ENCODE results near the gene PEX10. TPM values are rescaled to one million over a fixed set of nuclear protein-coding genes. Genes with fewer than 3 reads are reported as not detected.

The PEX10 gene
- total RNA-seq, 1 experiment from 2014 or later: 36.1 TPM

DNA sequence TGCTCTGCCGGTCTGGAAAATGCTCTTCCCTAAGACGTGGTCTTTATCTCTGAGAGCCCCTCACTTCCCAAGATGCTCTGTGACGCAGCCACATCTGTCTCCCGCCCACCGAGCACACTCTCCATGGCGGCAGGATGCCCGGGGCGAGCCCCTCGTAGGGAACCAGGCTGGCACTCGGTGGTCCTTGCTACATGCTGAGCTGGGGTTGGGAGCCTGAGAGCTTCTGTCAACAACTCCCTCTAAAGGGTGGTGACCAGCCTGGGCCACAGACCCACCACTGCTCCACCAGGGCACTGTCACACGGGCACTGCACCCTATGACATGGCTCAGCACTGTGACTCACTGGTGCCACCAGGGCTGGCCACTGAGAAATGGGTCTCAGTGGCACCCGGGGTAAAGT, 2.6 kb downstream of the PEX10 start:
- no peak overlapping the region for H3K27ac Mint-ChIP-seq (ENCODE audit: low read depth, unreplicated experiment)
- no TSS peak for BruUV-seq (replicated peaks)
- H3K36me3 Mint-ChIP-seq (ENCODE audit: insufficient read depth, unreplicated experiment): peaks cover 13% of the 10 kb centered on the region
- intact Hi-C loops (cut with micrococcal nuclease): no loop called here
- no peaks in the 10 kb centered on the region for H3K9me3 Mint-ChIP-seq (ENCODE audit: unreplicated experiment)
- no peak for DNase-seq (ENCODE audit: unreplicated experiment)
- H3K27me3 Mint-ChIP-seq (ENCODE audit: insufficient read depth, unreplicated experiment): no peaks in the 10 kb centered on the region
- no peak overlapping the region for H3K4me3 Mint-ChIP-seq (ENCODE audit: unreplicated experiment)
- H3K4me1 Mint-ChIP-seq (ENCODE audit: insufficient read depth, unreplicated experiment): peaks cover 8% of the 10 kb centered on the region
- TF ChIP-seq, protein P1, sequence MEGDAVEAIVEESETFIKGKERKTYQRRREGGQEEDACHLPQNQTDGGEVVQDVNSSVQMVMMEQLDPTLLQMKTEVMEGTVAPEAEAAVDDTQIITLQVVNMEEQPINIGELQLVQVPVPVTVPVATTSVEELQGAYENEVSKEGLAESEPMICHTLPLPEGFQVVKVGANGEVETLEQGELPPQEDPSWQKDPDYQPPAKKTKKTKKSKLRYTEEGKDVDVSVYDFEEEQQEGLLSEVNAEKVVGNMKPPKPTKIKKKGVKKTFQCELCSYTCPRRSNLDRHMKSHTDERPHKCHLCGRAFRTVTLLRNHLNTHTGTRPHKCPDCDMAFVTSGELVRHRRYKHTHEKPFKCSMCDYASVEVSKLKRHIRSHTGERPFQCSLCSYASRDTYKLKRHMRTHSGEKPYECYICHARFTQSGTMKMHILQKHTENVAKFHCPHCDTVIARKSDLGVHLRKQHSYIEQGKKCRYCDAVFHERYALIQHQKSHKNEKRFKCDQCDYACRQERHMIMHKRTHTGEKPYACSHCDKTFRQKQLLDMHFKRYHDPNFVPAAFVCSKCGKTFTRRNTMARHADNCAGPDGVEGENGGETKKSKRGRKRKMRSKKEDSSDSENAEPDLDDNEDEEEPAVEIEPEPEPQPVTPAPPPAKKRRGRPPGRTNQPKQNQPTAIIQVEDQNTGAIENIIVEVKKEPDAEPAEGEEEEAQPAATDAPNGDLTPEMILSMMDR (IDR thresholded peaks at IDR 0.05; ENCODE audit: unreplicated experiment): no peak
- CTCF ChIA-PET: interaction anchor here (0.7 to 1.2 kb wide), 2 partner anchors 137 to 215 kb away, joined by 3 to 4 read pairs; partner anchors contain the start of gene FAAP20
- POLR2A ChIA-PET: interaction anchor here (0.7 to 1.1 kb wide), 3 partner anchors 15 to 125 kb away, joined by 3 to 4 read pairs (median 3); partner anchors contain the start of genes MORN1 and RER1

DNA sequence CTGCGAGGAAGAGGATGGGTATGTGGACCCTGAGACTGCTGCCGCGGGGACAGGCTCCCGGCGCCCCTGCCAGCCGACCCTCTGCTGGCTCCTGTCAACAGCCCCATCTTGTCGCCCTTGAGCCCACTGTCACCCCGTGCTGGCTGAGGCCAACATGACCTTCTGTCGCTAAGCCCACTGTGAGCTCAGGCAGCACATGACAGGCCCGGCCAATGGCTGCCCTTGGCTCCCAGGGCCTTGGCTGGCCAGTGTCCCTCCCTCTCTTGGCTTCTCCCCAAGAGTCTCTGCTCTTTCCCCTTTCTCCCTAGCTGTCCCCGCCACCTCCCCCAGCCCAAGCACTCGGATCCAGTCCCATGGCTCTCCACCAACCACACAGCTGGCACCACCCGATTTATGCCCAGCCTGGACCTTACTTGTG, 3.5 kb downstream of the PEX10 start:
- Mint-ChIP-seq H3K4me3 (ENCODE audit: unreplicated experiment) (no peak overlapping the region), H3K4me1 (ENCODE audit: insufficient read depth, unreplicated experiment) (peaks cover under 1% of the 10 kb centered on the region), H3K36me3 (ENCODE audit: insufficient read depth, unreplicated experiment) (peaks cover 22% of the 10 kb centered on the region), H3K9me3 (ENCODE audit: unreplicated experiment) (no peaks in the 10 kb centered on the region), H3K27me3 (ENCODE audit: insufficient read depth, unreplicated experiment) (no peaks in the 10 kb centered on the region), H3K27ac (ENCODE audit: low read depth, unreplicated experiment) (no peak overlapping the region)
- no peak for DNase-seq (ENCODE audit: unreplicated experiment)
- CTCF ChIA-PET: no interaction called here
- BruUV-seq (replicated peaks): no TSS peak
- POLR2A ChIA-PET: interaction anchor here (0.6 to 1.5 kb wide), 2 partner anchors 15 to 1013 kb away, joined by 4 to 5 read pairs; no protein-coding TSS in a partner anchor
- intact Hi-C loops (cut with micrococcal nuclease): no loop called here
- TF ChIP-seq, protein P1 (IDR thresholded peaks at IDR 0.05; ENCODE audit: unreplicated experiment): no peak

DNA sequence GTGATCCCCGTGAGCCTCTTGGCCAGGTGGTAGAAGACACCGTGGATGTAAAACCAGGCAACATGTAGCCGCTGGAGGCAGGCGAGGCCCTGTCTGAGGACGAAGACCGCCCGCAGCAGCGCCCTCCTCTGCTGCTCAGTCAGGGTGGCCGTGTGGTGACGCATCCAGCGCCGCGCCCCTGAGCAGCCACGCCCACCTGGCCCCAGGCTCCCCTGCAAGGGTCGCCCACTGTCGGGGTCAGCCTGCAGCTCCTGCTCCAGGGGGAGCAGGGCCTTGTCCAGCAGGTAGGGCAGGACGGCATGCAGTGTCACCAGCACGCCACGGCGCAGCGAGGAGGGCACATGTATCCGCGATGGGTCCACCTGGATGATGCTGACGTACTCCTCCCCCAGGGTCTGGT, 3.9 kb downstream of the PEX10 start:
- TF ChIP-seq, protein P1 (IDR thresholded peaks at IDR 0.05; ENCODE audit: unreplicated experiment): no peak
- ChIA-PET CTCF (interaction anchor here (0.5 kb wide), 1 partner anchor 80 kb away, joined by 3 read pairs; no protein-coding TSS in a partner anchor), POLR2A (interaction anchor here (1.5 kb wide), 1 partner anchor 14 kb away, joined by 4 read pairs; no protein-coding TSS in a partner anchor)
- Mint-ChIP-seq H3K27ac (ENCODE audit: low read depth, unreplicated experiment) (no peak overlapping the region), H3K36me3 (ENCODE audit: insufficient read depth, unreplicated experiment) (peaks cover 25% of the 10 kb centered on the region), H3K9me3 (ENCODE audit: unreplicated experiment) (no peaks in the 10 kb centered on the region), H3K27me3 (ENCODE audit: insufficient read depth, unreplicated experiment) (no peaks in the 10 kb centered on the region), H3K4me1 (ENCODE audit: insufficient read depth, unreplicated experiment) (no peaks in the 10 kb centered on the region), H3K4me3 (ENCODE audit: unreplicated experiment) (no peak overlapping the region)
- no peak for DNase-seq (ENCODE audit: unreplicated experiment)
- intact Hi-C loops (cut with micrococcal nuclease): no loop called here
- no TSS peak for BruUV-seq (replicated peaks)

DNA sequence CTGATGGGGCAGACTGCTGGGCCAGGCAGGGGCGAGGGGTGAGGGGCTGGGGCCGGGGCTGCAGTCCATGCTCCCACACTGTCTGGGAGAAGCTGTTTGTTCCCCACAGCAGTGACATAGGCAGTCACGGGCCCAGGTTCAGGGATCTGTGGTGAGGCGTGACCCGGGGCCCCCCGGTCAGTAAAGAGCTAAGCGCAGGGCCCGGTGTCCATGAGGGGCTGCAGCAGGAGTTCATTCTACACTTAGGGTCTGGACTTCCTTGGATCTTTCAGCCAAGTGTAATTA, 4.4 kb downstream of the PEX10 start:
- H3K36me3 Mint-ChIP-seq (ENCODE audit: insufficient read depth, unreplicated experiment): peaks cover 30% of the 10 kb centered on the region
- TF ChIP-seq, protein P1 (IDR thresholded peaks at IDR 0.05; ENCODE audit: unreplicated experiment): no peak
- BruUV-seq (replicated peaks): no TSS peak
- intact Hi-C loops (cut with micrococcal nuclease): no loop called here
- no peak overlapping the region for H3K27ac Mint-ChIP-seq (ENCODE audit: low read depth, unreplicated experiment)
- H3K4me3 Mint-ChIP-seq (ENCODE audit: unreplicated experiment): no peak overlapping the region
- H3K27me3 Mint-ChIP-seq (ENCODE audit: insufficient read depth, unreplicated experiment): no peaks in the 10 kb centered on the region
- H3K9me3 Mint-ChIP-seq (ENCODE audit: unreplicated experiment): no peaks in the 10 kb centered on the region
- POLR2A ChIA-PET: interaction anchor here (0.6 to 1.5 kb wide), 2 partner anchors 14 to 71 kb away, joined by 3 to 4 read pairs; no protein-coding TSS in a partner anchor
- DNase-seq (ENCODE audit: unreplicated experiment): no peak
- no peaks in the 10 kb centered on the region for H3K4me1 Mint-ChIP-seq (ENCODE audit: insufficient read depth, unreplicated experiment)
- CTCF ChIA-PET: interaction anchor here (0.5 kb wide), 1 partner anchor 81 kb away, joined by 3 read pairs; no protein-coding TSS in a partner anchor
